ENCODE data around the gene MAK.
"Not testable (repeated sequence)": the region's sequence is repeated elsewhere in the genome, so short reads cannot be mapped to it uniquely, and the experiment has no call there.

MAK gene

GRCh38 chr6:10853849-10854300, 15.5 kb upstream of the MAK start:
- DNase-seq (ENCODE audit: low spot score) = not testable (repeated sequence)

GRCh38 chr6:10852361-10852960, 14.1 kb upstream of the MAK start:
- DNase-seq (ENCODE audit: low spot score) = no peak

GRCh38 chr6:10850728-10851127, 12.4 kb upstream of the MAK start:
- DNase-seq (ENCODE audit: low spot score) = no peak

DNA sequence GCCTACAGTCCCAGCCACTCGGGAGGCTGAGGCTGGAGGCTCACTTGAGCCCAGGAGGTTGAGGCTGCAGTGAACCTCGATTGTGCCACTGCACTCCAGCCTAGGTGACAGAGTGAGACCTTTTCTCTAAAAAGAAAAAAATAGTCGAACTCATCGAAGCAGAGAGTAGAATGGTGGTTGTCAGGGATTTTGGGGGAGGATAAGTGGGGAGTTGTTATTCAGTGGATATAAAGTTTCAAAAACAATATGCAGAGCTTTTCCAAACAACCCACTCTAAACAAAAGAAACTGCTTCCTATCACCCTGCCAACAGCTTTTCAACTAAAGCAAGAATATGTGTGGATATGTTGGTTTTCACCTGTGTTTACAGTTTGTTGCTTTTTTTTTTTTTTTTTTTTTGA, 11.6 kb upstream of the MAK start:
- no peak for DNase-seq (ENCODE audit: low spot score)

- DNase-seq (ENCODE audit: low spot score) = no peak
These were observed 9.3 kb upstream of the MAK start for GRCh38 chr6:10847684-10848083.

DNA sequence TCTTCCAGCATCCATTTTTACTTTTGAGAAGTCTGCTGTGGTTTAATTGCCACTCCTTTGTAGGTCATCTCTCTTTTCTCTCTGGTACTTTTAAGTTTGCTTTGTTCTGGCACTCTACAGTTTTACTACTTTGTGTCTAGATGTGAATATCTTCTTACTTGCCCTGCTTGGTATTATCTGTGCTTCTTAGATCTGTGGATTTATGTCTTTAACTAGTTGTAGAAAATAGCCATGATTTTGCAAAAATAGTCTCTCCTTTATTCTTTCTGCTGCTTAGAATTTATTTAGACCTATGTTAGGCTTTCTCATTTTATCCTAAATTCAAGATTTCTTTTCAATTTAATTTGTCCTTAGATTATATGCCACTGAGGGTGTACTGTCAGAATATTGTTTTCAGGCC, 5.2 kb upstream of the MAK start:
- no peak for DNase-seq (ENCODE audit: low spot score)

DNA sequence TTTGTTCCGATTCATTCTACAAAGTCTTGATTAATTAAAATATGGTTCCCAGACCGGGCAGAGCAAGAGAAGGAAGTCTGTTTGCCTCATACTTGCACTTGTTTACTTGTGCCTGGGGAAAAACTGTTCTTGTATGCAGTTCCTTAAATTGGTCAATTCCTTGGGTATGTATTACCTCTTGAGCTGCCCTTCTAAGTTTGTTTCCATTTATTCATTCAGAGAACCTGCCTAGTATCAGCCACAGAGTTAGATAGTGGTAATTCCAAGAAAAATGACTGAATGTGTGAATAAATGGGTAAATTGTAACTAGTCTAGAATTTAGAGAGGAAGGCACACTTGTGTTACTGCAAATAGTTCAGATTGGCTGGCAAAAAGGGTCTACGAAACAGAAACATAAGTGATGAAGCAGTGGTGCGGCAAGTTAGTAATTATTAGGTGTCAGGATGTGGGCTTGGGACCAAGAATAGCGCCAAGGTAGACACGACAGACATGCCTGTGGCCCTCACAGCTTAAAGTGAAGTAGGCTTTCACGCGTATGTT, 525 bp upstream of the MAK start:
- DNase-seq (ENCODE audit: low spot score) = peak; percentile 34

- DNase-seq (ENCODE audit: low spot score) = no peak
These were observed 731 bp downstream of the MAK start for GRCh38 chr6:10837622-10837994.

DNA sequence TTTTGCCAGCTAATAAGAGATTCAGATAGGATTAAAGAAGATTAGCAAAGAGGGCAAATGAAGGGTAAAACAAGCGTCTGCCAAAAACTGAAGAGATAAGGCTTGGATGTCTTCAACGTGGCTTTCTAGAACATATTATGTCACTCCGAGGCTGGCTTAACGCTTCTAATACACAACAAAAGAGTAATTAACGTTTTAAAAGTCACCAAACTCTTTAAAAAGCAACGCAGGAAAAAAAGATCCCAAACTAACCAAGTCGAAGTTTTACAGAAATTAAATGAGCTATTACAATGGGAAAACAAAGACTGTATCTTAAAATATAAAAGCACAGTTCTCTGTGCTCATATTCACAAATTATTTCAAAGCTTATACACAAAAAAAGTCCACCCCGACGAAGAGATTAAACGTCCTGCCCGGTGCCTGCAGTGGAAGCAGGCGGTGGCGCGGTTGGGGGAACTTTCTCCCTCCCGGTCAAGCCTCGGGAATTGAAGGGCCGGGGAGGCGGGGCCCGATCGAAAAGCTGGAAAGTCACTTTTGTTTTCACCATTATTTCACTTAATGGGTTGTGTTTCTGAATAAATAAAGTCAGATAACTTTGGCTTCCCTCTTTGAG, 1.2 kb downstream of the MAK start:
- DNase-seq (ENCODE audit: low spot score) = peak; percentile 21

DNA sequence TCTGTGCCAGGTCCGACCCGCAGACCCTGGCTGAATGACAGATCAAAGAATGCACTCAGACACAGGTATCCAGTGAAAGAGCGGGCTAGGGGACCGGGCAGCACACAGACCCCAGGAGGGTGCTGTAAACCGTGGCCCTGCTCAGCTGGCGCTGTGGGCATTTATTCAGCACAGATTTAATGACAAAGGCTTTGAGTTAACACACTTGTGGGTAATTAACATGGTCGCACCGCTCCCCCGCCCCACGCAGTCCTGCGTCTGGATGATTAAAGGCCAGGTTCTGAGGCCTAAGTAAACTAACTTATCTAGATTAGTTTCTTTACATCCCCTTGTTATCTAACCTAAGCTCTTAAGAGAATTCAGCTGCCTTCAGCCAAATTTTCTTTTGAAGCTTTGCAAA, 3.5 kb downstream of the MAK start:
- no peak for DNase-seq (ENCODE audit: low spot score)

DNA sequence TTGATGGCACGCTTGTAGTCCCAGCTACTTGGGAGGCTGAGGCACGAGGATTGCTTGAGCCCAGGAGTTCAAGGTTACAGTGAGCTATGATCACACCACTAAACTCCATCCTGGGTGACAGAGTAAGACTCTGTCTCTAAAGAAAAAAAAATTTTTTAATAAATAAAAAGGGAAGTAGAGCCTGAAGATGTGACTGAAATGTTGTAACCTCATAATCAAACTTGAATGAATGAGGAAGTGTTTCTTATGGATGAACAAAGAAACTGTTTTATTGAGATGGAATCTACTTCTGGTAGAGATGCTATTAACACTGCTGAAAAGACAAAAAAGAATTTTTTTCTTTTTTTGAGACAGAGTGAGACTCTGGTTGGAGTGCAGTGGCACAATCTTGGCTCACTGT, 6.7 kb downstream of the MAK start:
- no peak for DNase-seq (ENCODE audit: low spot score)

GRCh38 chr6:10824819-10825218, 13.5 kb downstream of the MAK start:
- DNase-seq (ENCODE audit: low spot score) = no peak

DNA sequence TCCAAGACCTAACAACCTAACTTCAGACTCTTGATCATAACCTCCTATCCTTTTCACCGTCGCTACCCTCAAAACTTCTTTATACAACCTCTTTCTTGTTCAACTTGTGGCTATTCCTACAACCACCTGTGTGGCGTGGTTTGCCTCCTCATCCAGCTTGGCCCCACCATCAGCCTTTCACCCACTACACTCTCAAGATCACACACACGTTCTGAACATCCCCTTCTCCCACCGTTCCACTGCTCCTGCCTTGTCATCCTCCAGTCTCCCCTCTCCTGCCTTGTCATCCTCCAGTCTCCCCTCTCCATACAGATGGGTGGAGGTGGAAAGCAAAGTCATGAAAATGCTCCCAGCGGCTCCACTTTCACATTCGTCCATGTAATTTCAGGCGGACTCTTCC, 14.0 kb downstream of the MAK start:
- DNase-seq (ENCODE audit: low spot score) = no peak

- not testable (repeated sequence) for DNase-seq (ENCODE audit: low spot score)
These were observed 24.2 kb downstream of the MAK start for GRCh38 chr6:10814176-10814575.

DNA sequence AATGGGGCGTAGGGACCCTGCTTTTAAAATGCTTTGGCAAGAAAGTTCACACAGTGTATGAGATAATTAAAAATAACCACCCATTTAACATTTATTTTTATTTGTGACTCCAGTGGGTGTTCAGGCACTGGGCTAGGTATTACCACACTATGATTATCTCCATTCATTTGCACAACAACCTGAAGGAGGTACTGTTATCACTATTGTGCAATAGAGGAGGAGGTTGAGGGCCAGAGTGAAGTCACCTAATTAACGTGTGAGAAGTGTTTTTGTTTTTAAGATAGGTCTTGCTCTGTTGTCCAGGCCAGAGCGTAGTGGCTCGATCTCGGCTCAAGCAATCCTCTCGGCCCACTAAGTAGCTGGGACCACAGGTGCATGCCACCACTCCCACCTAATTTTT, 29.2 kb downstream of the MAK start:
- DNase-seq (ENCODE audit: low spot score) = no peak

DNA sequence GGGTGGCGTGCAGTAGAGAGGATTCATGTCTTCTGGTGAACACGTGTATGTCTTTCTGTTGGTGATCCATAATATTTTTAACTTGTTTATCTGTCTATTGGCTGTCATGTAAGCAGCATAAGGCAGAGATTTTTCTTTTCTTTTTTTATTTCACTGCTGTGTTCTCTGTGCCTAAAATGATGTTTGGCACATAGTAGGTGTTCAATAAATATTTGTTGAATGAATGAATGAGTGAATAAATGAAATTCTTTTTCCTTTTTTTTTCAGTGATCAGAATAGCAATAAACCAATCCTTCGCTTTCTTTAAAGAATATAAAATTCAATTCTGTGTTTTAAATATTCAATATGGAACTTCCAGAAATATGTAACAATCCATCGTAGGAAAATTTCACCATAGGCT, 30.0 kb downstream of the MAK start:
- DNase-seq (ENCODE audit: low spot score) = no peak

- DNase-seq (ENCODE audit: low spot score) = peak; percentile 69
These were observed 37.0 kb downstream of the MAK start for GRCh38 chr6:10801224-10801848.

- DNase-seq (ENCODE audit: low spot score) = peak; percentile 33
These were observed 37.5 kb downstream of the MAK start for GRCh38 chr6:10800810-10801209.

DNA sequence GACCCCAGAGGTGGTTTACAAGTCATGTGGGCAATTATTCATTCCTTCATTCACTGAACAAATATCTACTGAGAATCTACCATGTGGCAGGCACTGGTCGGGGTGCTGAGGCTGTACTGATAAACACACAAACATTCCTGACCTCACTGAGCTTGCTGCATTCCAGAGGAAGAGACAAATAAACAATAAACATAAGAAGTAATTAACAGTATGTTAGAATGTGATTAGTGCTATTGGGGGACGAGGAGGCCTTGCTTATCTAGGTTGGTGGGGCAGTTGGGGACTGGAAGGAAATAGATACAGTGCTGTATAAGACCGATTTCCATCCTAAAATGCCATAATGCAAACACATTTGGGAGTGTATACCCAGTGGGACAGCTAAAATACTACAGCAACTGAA, 44.1 kb downstream of the MAK start:
- no peak for DNase-seq (ENCODE audit: low spot score)

DNA sequence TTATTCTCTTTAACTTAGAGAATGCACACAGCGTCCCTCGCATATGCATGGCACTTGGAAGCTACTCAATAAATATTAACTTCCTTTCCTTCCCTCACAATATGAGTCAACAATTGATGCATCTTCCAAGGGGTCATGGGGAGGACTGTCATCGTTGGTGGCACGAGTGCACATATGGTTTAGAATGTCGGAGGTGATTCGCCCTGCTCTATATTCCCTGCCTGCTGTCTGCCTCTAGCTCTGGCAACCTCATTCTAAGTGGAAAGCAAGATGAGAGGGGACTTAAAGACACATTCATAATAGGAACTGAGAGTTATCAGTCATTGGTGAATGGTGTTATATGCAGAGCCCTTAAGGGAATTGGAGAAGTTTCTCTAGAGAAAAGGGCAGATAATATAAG, 44.6 kb downstream of the MAK start:
- DNase-seq (ENCODE audit: low spot score) = peak; percentile 9

GRCh38 chr6:10793035-10793434, 45.3 kb downstream of the MAK start:
- DNase-seq (ENCODE audit: low spot score) = no peak

- no peak for DNase-seq (ENCODE audit: low spot score)
These were observed 46.2 kb downstream of the MAK start for GRCh38 chr6:10792101-10792500.

DNA sequence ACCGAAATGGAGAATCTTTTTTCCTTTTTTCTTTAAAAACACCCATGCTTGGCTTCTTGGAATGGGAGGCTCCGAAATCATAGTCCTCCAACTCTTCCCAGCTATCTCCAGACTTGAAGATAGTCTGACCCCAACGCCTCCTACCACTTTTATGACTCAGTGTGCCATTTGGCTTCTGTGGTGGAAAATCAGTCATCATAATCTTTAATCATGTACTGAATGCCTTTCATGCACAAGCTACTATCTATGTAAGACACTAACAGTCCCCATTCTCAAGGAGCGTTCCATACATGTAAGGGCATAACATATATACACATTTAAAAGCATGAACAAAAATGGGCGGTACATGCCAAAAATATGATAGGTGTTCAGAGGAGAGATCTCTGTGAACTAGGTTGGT, 46.7 kb downstream of the MAK start:
- DNase-seq (ENCODE audit: low spot score) = no peak

GRCh38 chr6:10779076-10779475, 59.3 kb downstream of the MAK start:
- no peak for DNase-seq (ENCODE audit: low spot score)

All from kidney tubule cell (primary cell).